ENCODE results near the gene AAK1. TPM values are rescaled to one million over a fixed set of nuclear protein-coding genes. Genes with fewer than 3 reads are reported as not detected.

Gene AAK1
- total and polyA plus RNA-seq, 2 experiments from 2014 or later: 39.0 to 52.4 TPM

DNA sequence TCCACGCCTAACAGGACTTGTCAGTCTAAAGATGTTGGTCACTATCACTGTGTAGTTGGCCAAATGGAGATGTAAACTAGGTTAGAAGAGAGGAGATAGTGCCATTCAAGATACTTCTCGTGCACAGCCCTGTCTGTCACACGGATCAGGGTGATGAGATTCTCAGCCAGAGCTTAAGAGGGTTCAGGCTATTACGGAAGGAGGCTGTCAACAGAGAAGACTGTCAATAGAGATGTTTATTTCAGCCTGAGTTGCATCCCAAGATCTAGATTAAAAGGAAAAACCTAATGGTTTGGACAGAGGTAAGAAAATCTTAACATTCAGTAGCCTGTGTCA, 83.4 kb downstream of the AAK1 start:
- peaks cover 23% of the 10 kb centered on the region for H3K79me2 ChIP-seq (replicated peaks; ENCODE audit: insufficient read depth)
- H3K4me1 ChIP-seq (ENCODE audit: insufficient read depth): peaks cover 13% of the 10 kb centered on the region; the same call in 1 of the 2 replicates
- DNase-seq (ENCODE audit: low spot score): no peak
- Mint-ChIP-seq H3K27me3 (ENCODE audit: insufficient read depth, low read depth, poor library complexity) (no peaks in the 10 kb centered on the region), H3K36me3 (ENCODE audit: low read depth) (no peaks in the 10 kb centered on the region), H3K27ac (no peak overlapping the region; the same call in 1 of the 2 replicates), H3K4me1 (peaks cover 11% of the 10 kb centered on the region), H3K9me3 (no peaks in the 10 kb centered on the region), H3K4me3 (no peak overlapping the region)
- H3K36me3 ChIP-seq (ENCODE audit: insufficient read depth): no peaks in the 10 kb centered on the region
- H3K27me3 ChIP-seq (ENCODE audit: insufficient read depth): no peaks in the 10 kb centered on the region
- no peak; the same call in none of the 3 replicates for ATAC-seq
- H3F3A ChIP-seq (replicated peaks; ENCODE audit: low read depth): no peaks in the 10 kb centered on the region
- no peak for TF ChIP-seq ZNF114 (CRISPR knock-in tag; IDR thresholded peaks at IDR 0.05)
- no peak for TF ChIP-seq STAT1 (IDR thresholded peaks at IDR 0.05; ENCODE audit: unreplicated experiment)
- no peak for TF ChIP-seq CREB1 (CRISPR knock-in tag; IDR thresholded peaks at IDR 0.05; ENCODE audit: low read depth)
- TF ChIP-seq, protein P1, sequence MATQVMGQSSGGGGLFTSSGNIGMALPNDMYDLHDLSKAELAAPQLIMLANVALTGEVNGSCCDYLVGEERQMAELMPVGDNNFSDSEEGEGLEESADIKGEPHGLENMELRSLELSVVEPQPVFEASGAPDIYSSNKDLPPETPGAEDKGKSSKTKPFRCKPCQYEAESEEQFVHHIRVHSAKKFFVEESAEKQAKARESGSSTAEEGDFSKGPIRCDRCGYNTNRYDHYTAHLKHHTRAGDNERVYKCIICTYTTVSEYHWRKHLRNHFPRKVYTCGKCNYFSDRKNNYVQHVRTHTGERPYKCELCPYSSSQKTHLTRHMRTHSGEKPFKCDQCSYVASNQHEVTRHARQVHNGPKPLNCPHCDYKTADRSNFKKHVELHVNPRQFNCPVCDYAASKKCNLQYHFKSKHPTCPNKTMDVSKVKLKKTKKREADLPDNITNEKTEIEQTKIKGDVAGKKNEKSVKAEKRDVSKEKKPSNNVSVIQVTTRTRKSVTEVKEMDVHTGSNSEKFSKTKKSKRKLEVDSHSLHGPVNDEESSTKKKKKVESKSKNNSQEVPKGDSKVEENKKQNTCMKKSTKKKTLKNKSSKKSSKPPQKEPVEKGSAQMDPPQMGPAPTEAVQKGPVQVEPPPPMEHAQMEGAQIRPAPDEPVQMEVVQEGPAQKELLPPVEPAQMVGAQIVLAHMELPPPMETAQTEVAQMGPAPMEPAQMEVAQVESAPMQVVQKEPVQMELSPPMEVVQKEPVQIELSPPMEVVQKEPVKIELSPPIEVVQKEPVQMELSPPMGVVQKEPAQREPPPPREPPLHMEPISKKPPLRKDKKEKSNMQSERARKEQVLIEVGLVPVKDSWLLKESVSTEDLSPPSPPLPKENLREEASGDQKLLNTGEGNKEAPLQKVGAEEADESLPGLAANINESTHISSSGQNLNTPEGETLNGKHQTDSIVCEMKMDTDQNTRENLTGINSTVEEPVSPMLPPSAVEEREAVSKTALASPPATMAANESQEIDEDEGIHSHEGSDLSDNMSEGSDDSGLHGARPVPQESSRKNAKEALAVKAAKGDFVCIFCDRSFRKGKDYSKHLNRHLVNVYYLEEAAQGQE (IDR thresholded peaks at IDR 0.05; ENCODE audit: unreplicated experiment): no peak
- TF ChIP-seq, protein P2, sequence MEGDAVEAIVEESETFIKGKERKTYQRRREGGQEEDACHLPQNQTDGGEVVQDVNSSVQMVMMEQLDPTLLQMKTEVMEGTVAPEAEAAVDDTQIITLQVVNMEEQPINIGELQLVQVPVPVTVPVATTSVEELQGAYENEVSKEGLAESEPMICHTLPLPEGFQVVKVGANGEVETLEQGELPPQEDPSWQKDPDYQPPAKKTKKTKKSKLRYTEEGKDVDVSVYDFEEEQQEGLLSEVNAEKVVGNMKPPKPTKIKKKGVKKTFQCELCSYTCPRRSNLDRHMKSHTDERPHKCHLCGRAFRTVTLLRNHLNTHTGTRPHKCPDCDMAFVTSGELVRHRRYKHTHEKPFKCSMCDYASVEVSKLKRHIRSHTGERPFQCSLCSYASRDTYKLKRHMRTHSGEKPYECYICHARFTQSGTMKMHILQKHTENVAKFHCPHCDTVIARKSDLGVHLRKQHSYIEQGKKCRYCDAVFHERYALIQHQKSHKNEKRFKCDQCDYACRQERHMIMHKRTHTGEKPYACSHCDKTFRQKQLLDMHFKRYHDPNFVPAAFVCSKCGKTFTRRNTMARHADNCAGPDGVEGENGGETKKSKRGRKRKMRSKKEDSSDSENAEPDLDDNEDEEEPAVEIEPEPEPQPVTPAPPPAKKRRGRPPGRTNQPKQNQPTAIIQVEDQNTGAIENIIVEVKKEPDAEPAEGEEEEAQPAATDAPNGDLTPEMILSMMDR (conservative IDR thresholded peaks at IDR 0.05; ENCODE audit: low read depth in 2 of 2): no peak
- no peak for TF ChIP-seq EZH2phosphoT487 (IDR thresholded peaks at IDR 0.05; ENCODE audit: unreplicated experiment)
- TF ChIP-seq, protein P3, sequence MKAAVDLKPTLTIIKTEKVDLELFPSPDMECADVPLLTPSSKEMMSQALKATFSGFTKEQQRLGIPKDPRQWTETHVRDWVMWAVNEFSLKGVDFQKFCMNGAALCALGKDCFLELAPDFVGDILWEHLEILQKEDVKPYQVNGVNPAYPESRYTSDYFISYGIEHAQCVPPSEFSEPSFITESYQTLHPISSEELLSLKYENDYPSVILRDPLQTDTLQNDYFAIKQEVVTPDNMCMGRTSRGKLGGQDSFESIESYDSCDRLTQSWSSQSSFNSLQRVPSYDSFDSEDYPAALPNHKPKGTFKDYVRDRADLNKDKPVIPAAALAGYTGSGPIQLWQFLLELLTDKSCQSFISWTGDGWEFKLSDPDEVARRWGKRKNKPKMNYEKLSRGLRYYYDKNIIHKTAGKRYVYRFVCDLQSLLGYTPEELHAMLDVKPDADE (IDR thresholded peaks at IDR 0.05): no peak
- TF ChIP-seq EZH2 (IDR thresholded peaks at IDR 0.05; ENCODE audit: low read depth, unreplicated experiment): no peak
- TF ChIP-seq JUNB (IDR thresholded peaks at IDR 0.05; ENCODE audit: unreplicated experiment): no peak
- TF ChIP-seq, protein P4, sequence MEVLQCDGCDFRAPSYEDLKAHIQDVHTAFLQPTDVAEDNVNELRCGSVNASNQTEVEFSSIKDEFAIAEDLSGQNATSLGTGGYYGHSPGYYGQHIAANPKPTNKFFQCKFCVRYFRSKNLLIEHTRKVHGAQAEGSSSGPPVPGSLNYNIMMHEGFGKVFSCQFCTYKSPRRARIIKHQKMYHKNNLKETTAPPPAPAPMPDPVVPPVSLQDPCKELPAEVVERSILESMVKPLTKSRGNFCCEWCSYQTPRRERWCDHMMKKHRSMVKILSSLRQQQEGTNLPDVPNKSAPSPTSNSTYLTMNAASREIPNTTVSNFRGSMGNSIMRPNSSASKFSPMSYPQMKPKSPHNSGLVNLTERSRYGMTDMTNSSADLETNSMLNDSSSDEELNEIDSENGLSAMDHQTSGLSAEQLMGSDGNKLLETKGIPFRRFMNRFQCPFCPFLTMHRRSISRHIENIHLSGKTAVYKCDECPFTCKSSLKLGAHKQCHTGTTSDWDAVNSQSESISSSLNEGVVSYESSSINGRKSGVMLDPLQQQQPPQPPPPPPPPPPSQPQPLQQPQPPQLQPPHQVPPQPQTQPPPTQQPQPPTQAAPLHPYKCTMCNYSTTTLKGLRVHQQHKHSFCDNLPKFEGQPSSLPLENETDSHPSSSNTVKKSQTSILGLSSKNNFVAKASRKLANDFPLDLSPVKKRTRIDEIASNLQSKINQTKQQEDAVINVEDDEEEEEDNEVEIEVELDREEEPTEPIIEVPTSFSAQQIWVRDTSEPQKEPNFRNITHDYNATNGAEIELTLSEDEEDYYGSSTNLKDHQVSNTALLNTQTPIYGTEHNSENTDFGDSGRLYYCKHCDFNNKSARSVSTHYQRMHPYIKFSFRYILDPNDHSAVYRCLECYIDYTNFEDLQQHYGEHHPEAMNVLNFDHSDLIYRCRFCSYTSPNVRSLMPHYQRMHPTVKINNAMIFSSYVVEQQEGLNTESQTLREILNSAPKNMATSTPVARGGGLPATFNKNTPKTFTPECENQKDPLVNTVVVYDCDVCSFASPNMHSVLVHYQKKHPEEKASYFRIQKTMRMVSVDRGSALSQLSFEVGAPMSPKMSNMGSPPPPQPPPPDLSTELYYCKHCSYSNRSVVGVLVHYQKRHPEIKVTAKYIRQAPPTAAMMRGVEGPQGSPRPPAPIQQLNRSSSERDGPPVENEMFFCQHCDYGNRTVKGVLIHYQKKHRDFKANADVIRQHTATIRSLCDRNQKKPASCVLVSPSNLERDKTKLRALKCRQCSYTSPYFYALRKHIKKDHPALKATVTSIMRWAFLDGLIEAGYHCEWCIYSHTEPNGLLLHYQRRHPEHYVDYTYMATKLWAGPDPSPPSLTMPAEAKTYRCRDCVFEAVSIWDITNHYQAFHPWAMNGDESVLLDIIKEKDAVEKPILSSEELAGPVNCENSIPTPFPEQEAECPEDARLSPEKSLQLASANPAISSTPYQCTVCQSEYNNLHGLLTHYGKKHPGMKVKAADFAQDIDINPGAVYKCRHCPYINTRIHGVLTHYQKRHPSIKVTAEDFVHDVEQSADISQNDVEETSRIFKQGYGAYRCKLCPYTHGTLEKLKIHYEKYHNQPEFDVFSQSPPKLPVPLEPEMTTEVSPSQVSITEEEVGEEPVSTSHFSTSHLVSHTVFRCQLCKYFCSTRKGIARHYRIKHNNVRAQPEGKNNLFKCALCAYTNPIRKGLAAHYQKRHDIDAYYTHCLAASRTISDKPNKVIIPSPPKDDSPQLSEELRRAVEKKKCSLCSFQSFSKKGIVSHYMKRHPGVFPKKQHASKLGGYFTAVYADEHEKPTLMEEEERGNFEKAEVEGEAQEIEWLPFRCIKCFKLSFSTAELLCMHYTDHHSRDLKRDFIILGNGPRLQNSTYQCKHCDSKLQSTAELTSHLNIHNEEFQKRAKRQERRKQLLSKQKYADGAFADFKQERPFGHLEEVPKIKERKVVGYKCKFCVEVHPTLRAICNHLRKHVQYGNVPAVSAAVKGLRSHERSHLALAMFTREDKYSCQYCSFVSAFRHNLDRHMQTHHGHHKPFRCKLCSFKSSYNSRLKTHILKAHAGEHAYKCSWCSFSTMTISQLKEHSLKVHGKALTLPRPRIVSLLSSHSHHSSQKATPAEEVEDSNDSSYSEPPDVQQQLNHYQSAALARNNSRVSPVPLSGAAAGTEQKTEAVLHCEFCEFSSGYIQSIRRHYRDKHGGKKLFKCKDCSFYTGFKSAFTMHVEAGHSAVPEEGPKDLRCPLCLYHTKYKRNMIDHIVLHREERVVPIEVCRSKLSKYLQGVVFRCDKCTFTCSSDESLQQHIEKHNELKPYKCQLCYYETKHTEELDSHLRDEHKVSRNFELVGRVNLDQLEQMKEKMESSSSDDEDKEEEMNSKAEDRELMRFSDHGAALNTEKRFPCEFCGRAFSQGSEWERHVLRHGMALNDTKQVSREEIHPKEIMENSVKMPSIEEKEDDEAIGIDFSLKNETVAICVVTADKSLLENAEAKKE (CRISPR knock-in tag; IDR thresholded peaks at IDR 0.05): no peak
- no peak for TF ChIP-seq ZNF331 (CRISPR knock-in tag; IDR thresholded peaks at IDR 0.05; ENCODE audit: low read depth)
- TF ChIP-seq POLR2AphosphoS5 (IDR thresholded peaks at IDR 0.05; ENCODE audit: low read depth): no peak
- no peak for TF ChIP-seq NANOG (IDR thresholded peaks at IDR 0.05; ENCODE audit: borderline replicate concordance)
- H2AFZ ChIP-seq: no peak overlapping the region
- no peak overlapping the region for H3K27ac ChIP-seq (ENCODE audit: low read depth)
- no peaks in the 10 kb centered on the region for H3K9me2 ChIP-seq (ENCODE audit: insufficient read depth)
- H3K4me2 ChIP-seq: no peak overlapping the region
- no peak overlapping the region for H3K4me3 ChIP-seq
- no peaks in the 10 kb centered on the region for H4K20me1 ChIP-seq (replicated peaks; ENCODE audit: insufficient read depth)

Measured in GM23338 (cell line).